Omental fat pad (tissue), 4 donors: ENCODE measurements around the gene SH2D5. TPM values are rescaled to one million over a fixed set of nuclear protein-coding genes. Genes with fewer than 3 reads are reported as not detected.
"Not testable (repeated sequence)": the region's sequence is repeated elsewhere in the genome, so short reads cannot be mapped to it uniquely, and the experiment has no call there.

Experiments used
- ATAC-seq: fragments of 150-250 bp; one replicate; pipeline ENCODE4 v1.9.1; 2016; ENCODE audit warnings: mild to moderate bottlenecking, moderate library complexity; ENCODE audit not compliant: low FRiP score
- DNase-seq: peaks from one replicate; pipeline ENCODE4 v3.0.0-alpha.2; 2019; ENCODE audit warnings: low spot score
- total RNA-seq, 4 donors: library from RNA; depleted of rRNA; stranded (reverse); fragments of >200 nt; gene quantifications; one replicate each; pipeline ENCODE4 v1.1.0, GENCODE V29; 2016
- TF ChIP-seq, protein P1 (sequence below), 3 donors: fragments of 450-650 bp; IDR thresholded peaks; one replicate each; pipeline ENCODE4 v1.5.1; 2016 to 2017; ENCODE audit warnings: antibody characterized with exemption in 3 of 3, mild to moderate bottlenecking in 3 of 3, moderate library complexity in 2 of 3

Gene SH2D5
- total RNA-seq, 4 donors from 2014 or later, result 0.25 to 5.8 (median 0.84) TPM; not detected in 1

DNA sequence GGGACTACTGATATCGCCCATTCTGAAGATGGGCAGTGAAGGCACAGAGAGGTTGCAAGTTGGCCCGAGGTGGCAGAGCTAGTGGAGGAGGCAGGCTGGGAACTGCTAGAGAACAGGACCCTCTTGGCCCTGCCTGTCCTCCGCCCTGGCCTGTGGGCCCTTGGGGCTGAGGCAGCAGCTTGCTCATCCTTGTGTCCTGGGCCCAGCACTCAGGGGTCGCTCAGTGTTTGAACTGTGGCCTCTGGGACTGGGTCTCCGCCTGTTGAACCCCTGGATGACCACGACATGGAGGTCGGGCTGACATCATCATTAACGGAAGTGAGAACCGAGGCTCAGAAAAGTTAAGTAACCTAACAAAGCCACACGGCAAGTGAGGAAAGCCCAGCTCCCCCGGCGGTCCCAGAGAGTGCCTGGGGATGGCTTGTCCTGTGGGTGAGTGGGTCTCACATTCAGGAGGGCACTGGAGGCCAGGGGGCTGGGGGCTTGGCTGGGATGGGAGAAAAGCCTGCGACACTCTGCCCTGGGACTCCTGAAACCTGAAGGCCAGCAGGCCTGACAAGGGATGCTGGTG lies 48.4 kb downstream of the SH2D5 start:
- ATAC-seq, result no peak
- TF ChIP-seq, protein P1, sequence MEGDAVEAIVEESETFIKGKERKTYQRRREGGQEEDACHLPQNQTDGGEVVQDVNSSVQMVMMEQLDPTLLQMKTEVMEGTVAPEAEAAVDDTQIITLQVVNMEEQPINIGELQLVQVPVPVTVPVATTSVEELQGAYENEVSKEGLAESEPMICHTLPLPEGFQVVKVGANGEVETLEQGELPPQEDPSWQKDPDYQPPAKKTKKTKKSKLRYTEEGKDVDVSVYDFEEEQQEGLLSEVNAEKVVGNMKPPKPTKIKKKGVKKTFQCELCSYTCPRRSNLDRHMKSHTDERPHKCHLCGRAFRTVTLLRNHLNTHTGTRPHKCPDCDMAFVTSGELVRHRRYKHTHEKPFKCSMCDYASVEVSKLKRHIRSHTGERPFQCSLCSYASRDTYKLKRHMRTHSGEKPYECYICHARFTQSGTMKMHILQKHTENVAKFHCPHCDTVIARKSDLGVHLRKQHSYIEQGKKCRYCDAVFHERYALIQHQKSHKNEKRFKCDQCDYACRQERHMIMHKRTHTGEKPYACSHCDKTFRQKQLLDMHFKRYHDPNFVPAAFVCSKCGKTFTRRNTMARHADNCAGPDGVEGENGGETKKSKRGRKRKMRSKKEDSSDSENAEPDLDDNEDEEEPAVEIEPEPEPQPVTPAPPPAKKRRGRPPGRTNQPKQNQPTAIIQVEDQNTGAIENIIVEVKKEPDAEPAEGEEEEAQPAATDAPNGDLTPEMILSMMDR (IDR thresholded peaks at IDR 0.05), result no peak
- DNase-seq, result no peak

DNA sequence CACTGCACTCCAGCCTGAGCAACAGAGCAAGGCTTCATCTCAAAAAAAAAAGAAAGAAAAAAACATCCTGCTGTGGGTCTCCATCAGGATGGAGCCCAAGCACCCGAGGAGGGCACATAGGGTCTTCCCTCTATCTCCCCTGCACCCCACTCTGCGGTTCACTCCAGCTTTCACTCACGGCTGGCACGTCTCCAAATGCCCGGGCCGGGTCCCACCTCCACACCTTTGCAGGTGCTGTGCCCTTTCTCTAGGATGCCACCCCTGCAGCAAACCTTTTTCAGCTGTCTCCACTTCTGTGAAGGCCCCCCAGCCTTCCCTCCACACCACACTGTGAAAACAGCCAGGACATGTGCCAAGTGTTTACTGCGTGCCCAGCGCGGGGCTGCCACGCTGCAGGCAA lies 48.9 kb downstream of the SH2D5 start:
- no peak for ATAC-seq
- TF ChIP-seq, protein P1 (IDR thresholded peaks at IDR 0.05), result no peak
- DNase-seq, result no peak

DNA sequence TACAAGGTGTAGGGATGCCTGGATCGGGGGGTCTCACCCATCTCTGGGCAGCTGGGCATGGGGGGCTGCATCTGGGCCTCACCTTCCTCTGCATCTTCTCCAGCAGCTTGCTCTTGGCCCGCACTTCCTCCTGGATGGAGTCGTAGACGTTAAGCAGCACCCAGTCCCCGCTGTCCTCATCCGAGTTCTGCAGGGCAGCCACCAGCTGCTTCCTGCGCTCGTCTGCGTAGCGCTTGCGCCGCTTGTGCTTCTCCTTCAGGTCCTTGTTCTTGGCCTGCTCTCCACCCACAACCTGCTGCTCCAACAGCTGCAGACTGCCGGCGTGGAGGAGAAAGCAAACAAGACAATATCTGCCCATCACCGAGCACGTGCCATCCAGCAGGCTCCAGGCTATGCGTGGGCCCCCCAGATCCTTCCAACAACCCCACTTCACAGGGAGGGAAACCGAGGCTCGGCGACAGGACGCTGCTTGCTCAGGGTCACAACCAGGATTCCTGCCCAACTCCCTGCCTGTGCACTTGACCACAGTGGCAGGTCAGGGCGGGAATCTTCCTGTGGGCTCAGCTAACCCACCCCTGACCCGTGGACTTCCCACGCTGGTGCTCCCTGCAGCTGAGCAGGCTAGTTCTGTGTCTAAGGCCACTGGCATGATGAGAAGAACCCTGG lies 49.8 kb downstream of the SH2D5 start:
- no peak for DNase-seq
- no peak for ATAC-seq
- TF ChIP-seq, protein P1 (IDR thresholded peaks at IDR 0.05), result no peak

DNA sequence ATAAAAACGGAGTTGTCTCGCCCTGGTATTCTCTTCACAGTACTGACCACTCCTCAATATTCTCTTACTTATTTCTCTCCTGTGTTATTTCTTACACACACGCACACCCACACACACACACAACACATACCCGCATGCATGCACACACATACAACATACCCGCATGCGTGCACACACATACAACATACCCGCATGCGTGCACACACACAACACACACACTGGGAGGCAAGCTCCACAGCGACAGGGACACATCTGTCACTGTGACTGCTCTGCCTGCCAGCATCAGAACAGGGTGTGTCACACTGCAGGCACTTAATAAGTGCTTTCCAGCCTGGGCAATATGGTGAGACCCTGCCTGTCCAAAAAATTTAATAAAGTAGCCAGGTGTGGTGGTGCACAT lies 50.5 kb downstream of the SH2D5 start:
- no peak for ATAC-seq
- DNase-seq, result no peak
- TF ChIP-seq, protein P1 (IDR thresholded peaks at IDR 0.05), result no peak

DNA sequence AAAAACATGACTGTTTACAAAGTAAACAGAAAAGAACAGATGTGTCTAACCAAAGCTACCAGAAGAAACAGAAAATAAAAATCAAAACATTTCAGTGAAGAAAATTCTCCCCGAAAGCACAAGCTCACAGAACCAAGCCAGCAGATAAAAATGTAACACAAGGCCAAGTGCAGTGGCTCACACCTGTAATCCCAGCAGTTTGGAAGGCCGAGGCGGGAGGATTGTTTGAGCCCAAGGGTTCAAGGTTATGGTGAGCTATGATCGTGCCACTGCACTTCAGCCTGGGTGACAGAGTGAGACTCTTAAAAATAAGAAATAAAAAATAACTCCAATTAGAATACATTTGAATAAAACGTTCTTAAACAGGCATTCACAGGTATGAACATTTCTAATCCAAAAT lies 52.2 kb downstream of the SH2D5 start:
- DNase-seq (no peak), ATAC-seq (no peak)
- TF ChIP-seq, protein P1 (IDR thresholded peaks at IDR 0.05), result no peak

DNA sequence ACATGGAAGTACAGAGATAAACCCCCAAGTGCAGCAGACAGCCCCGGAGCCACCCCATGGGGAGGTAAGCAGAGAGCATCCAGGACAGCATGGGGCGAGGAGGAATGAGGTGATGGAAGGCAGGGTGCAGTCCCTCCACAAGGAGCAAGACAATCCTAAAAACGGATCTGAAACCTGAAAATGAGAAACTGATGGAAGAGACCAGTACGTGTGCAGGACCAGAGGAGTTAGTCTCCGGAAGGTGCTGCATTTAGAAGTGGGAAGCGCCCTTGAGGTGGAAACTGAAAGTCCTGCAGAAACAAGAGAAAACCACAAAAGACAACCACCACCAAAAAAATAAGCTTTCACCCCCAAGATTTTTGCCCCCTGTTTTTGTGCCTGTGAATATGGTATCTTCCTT lies 53.9 kb downstream of the SH2D5 start:
- TF ChIP-seq, protein P1 (IDR thresholded peaks at IDR 0.05), result no peak
- ATAC-seq, result no peak
- DNase-seq, result no peak

DNA sequence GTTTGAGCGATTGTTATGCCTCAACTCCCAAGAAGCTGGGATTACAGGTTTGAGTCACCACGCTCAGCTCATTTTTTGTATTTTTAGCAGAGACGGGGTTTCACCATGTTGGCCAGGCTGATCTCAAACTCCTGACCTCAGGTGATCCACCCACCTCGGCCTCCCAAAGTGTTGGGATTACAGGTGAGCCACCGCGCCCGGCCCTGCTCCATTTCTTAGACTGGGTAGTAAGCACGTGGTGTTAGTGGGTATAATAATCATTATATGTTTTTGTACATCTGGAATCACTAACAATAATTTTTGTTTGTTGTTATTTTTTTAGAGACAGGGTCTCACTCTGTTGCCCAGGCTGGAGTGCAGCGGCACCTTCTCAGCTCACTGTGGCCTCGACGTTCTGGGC lies 58.9 kb downstream of the SH2D5 start:
- not testable (repeated sequence) for DNase-seq, ATAC-seq
